ENCODE data around the gene B3GALNT2.
A peak's percentile ranks its signal among the peaks of the same experiment; 100 is the strongest.

Gene B3GALNT2

DNA sequence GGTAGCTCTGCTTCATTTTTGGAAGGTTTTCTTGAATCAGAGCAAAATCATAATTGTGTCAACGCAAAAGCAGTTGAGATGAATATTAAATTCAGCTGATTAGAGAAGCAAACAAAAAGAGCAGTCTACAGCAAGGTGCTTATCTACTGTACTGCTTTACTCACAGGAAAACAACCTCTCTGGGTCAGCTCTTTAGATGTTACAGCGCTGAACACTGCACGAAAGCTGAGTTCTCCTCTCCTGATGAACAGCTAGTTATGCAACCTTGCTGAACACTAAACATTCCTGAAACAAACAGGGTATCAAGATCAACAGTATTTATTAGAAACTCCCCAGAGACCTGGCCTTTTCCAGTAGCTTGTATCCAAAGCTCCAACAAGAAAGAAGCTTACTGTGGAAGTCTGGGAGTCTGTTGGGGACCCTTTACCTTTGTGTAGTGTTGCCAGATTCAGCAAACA lies 95.7 kb downstream of the B3GALNT2 start (continued):
- TF ChIP-seq FEZF1 (tag by site-specific recombination; IDR thresholded peaks at IDR 0.05) (peak; percentile 91), ZNF837 (tag by site-specific recombination; IDR thresholded peaks at IDR 0.05) (no peak), ZNF2 (tag by site-specific recombination; IDR thresholded peaks at IDR 0.05) (no peak), ZNF621 (tag by site-specific recombination; IDR thresholded peaks at IDR 0.05) (no peak), SCRT1 (tag by site-specific recombination; IDR thresholded peaks at IDR 0.05; ENCODE audit: borderline replicate concordance) (no peak), ZNF112 (tag by site-specific recombination; IDR thresholded peaks at IDR 0.05) (no peak), ZNF76 (tag by site-specific recombination; IDR thresholded peaks at IDR 0.05; ENCODE audit: borderline replicate concordance, low read depth) (no peak), ZNF596 (tag by site-specific recombination; IDR thresholded peaks at IDR 0.05) (no peak), ZNF350 (tag by site-specific recombination; IDR thresholded peaks at IDR 0.05) (no peak), ZNF624 (tag by site-specific recombination; IDR thresholded peaks at IDR 0.05) (no peak), GLIS2 (tag by site-specific recombination; IDR thresholded peaks at IDR 0.05) (no peak), ZXDB (tag by site-specific recombination; IDR thresholded peaks at IDR 0.05) (no peak), ZNF610 (tag by site-specific recombination; IDR thresholded peaks at IDR 0.05; ENCODE audit: borderline replicate concordance) (no peak), ZNF133 (tag by site-specific recombination; IDR thresholded peaks at IDR 0.05) (no peak), ZNF266 (tag by site-specific recombination; IDR thresholded peaks at IDR 0.05; ENCODE audit: low read depth) (no peak), HOXD13 (CRISPR knock-in tag; IDR thresholded peaks at IDR 0.05; ENCODE audit: borderline replicate concordance) (no peak), OVOL3 (tag by site-specific recombination; IDR thresholded peaks at IDR 0.05) (no peak), ZNF146 (tag by site-specific recombination; IDR thresholded peaks at IDR 0.05) (no peak), ZIC2 (tag by site-specific recombination; IDR thresholded peaks at IDR 0.05) (no peak), MYNN (tag by site-specific recombination; IDR thresholded peaks at IDR 0.05; ENCODE audit: borderline replicate concordance) (no peak), ZNF654 (tag by site-specific recombination; IDR thresholded peaks at IDR 0.05; ENCODE audit: low read depth) (no peak), ZNF530 (tag by site-specific recombination; IDR thresholded peaks at IDR 0.05; ENCODE audit: low read depth) (no peak), ZNF121 (tag by site-specific recombination; IDR thresholded peaks at IDR 0.05) (no peak), ZNF223 (tag by site-specific recombination; IDR thresholded peaks at IDR 0.05) (no peak), ZNF747 (tag by site-specific recombination; IDR thresholded peaks at IDR 0.05) (no peak), BCL11A (tag by site-specific recombination; IDR thresholded peaks at IDR 0.05; ENCODE audit: low read depth) (no peak), MEIS1 (CRISPR knock-in tag; IDR thresholded peaks at IDR 0.05; ENCODE audit: borderline replicate concordance) (no peak), ZNF16 (tag by site-specific recombination; IDR thresholded peaks at IDR 0.05; ENCODE audit: low read depth) (no peak)
- TF ChIP-seq, protein P1, sequence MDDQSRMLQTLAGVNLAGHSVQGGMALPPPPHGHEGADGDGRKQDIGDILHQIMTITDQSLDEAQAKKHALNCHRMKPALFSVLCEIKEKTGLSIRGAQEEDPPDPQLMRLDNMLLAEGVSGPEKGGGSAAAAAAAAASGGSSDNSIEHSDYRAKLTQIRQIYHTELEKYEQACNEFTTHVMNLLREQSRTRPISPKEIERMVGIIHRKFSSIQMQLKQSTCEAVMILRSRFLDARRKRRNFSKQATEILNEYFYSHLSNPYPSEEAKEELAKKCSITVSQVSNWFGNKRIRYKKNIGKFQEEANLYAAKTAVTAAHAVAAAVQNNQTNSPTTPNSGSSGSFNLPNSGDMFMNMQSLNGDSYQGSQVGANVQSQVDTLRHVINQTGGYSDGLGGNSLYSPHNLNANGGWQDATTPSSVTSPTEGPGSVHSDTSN (CRISPR knock-in tag; IDR thresholded peaks at IDR 0.05): no peak
- TF ChIP-seq, protein P2, sequence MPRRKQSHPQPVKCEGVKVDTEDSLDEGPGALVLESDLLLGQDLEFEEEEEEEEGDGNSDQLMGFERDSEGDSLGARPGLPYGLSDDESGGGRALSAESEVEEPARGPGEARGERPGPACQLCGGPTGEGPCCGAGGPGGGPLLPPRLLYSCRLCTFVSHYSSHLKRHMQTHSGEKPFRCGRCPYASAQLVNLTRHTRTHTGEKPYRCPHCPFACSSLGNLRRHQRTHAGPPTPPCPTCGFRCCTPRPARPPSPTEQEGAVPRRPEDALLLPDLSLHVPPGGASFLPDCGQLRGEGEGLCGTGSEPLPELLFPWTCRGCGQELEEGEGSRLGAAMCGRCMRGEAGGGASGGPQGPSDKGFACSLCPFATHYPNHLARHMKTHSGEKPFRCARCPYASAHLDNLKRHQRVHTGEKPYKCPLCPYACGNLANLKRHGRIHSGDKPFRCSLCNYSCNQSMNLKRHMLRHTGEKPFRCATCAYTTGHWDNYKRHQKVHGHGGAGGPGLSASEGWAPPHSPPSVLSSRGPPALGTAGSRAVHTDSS (tag by site-specific recombination; IDR thresholded peaks at IDR 0.05): no peak
- TF ChIP-seq, protein P3, sequence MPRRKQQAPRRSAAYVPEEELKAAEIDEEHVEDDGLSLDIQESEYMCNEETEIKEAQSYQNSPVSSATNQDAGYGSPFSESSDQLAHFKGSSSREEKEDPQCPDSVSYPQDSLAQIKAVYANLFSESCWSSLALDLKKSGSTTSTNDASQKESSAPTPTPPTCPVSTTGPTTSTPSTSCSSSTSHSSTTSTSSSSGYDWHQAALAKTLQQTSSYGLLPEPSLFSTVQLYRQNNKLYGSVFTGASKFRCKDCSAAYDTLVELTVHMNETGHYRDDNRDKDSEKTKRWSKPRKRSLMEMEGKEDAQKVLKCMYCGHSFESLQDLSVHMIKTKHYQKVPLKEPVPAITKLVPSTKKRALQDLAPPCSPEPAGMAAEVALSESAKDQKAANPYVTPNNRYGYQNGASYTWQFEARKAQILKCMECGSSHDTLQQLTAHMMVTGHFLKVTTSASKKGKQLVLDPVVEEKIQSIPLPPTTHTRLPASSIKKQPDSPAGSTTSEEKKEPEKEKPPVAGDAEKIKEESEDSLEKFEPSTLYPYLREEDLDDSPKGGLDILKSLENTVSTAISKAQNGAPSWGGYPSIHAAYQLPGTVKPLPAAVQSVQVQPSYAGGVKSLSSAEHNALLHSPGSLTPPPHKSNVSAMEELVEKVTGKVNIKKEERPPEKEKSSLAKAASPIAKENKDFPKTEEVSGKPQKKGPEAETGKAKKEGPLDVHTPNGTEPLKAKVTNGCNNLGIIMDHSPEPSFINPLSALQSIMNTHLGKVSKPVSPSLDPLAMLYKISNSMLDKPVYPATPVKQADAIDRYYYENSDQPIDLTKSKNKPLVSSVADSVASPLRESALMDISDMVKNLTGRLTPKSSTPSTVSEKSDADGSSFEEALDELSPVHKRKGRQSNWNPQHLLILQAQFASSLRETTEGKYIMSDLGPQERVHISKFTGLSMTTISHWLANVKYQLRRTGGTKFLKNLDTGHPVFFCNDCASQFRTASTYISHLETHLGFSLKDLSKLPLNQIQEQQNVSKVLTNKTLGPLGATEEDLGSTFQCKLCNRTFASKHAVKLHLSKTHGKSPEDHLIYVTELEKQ (tag by site-specific recombination; IDR thresholded peaks at IDR 0.05; ENCODE audit: borderline replicate concordance): no peak
